Stromal cell of bone marrow (primary cell): Measurements from ENCODE around the gene TCEAL5.
"Not testable (repeated sequence)": the region's sequence is repeated elsewhere in the genome, so short reads cannot be mapped to it uniquely, and the experiment has no call there.

Experiments used
- DNase-seq: peaks from one replicate; pipeline ENCODE4 v3.0.0-alpha.2; 2012; ENCODE audit warnings: low read depth

The TCEAL5 gene

DNA sequence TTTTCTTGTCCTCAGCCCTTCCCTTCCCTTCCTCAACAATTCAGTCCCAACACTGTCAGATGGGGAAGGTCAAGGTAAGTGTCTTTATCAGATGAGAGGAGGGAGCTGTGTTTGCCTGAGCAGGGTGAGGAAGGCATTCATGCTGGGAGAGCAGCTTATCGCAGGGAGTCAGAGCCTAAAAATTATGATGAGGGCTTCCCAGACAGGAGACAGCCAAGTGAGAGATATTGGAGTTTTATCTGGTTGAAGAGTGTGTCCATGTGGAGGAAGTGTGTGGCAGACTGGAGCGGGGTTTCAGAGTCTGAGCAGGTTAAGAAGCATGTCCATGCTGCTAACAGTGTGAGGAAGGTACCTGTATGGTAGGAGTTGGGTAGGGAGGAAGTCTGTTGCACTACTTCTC, 43.3 kb downstream of the TCEAL5 start:
- DNase-seq: no peak

- DNase-seq: not testable (repeated sequence)
Measured at GRCh38 chrX:103225918-103226317, 50.6 kb downstream of the TCEAL5 start.
